H9 (cell line): Measurements from ENCODE around the gene MAD1L1. TPM values are rescaled to one million over a fixed set of nuclear protein-coding genes. Genes with fewer than 3 reads are reported as not detected.
A peak's percentile ranks its signal among the peaks of the same experiment; 100 is the strongest.

Experiments used
- DNase-seq: peaks from one replicate; pipeline ENCODE4 v3.0.0-alpha.2; 2017
- H2AFZ ChIP-seq: one replicate; pipeline ENCODE4 v1.6.1; 2013; ENCODE audit warnings: mild to moderate bottlenecking, low read length, control low read depth, moderate library complexity
- H2AK5ac ChIP-seq: 2 replicates; pipeline ENCODE4 v1.6.1; 2013; ENCODE audit warnings: low read length, control low read depth, mixed read lengths; ENCODE audit not compliant: insufficient read length
- H2BK120ac ChIP-seq: one replicate; pipeline ENCODE4 v1.6.1; 2013; ENCODE audit warnings: low read depth, mild to moderate bottlenecking, low read length, control low read depth, inconsistent platforms; ENCODE audit not compliant: poor library complexity, severe bottlenecking
- H2BK12ac ChIP-seq: 2 replicates; pipeline ENCODE4 v1.6.1; 2013; ENCODE audit warnings: low read length, control low read depth, mixed read lengths, low read depth; ENCODE audit not compliant: insufficient read length
- H2BK15ac ChIP-seq: 2 replicates; pipeline ENCODE4 v1.6.1; 2013; ENCODE audit warnings: low read depth, low read length, control low read depth
- H2BK20ac ChIP-seq: one replicate; pipeline ENCODE4 v1.6.1; 2013; ENCODE audit warnings: low read depth, mild to moderate bottlenecking, low read length, control low read depth, inconsistent platforms; ENCODE audit not compliant: poor library complexity, severe bottlenecking
- H2BK5ac ChIP-seq: 2 replicates; pipeline ENCODE4 v1.6.1; 2013; ENCODE audit warnings: low read length, control low read depth, mixed read lengths; ENCODE audit not compliant: insufficient read length
- H3K14ac ChIP-seq: 2 replicates; pipeline ENCODE4 v1.6.1; 2013; ENCODE audit warnings: low read length, control low read depth; ENCODE audit not compliant: insufficient read depth
- H3K18ac ChIP-seq: 2 replicates; pipeline ENCODE4 v1.6.1; 2013; ENCODE audit warnings: low read depth, mild to moderate bottlenecking, mixed read lengths, low read length, control low read depth; ENCODE audit not compliant: insufficient read length
- H3K23ac ChIP-seq: 2 replicates; pipeline ENCODE4 v1.6.1; 2013; ENCODE audit warnings: low read length, control low read depth, mixed read lengths, low read depth; ENCODE audit not compliant: insufficient read length
- H3K23me2 ChIP-seq: 2 replicates; pipeline ENCODE4 v1.6.1; 2013; ENCODE audit warnings: low read depth, mild to moderate bottlenecking, mixed read lengths, low read length, control low read depth; ENCODE audit not compliant: insufficient read length, poor library complexity, severe bottlenecking
- H3K27ac ChIP-seq: 2 replicates; pipeline ENCODE4 v1.5.1; 2013; ENCODE audit warnings: low read length, control low read depth, mixed read lengths, low read depth; ENCODE audit not compliant: insufficient read length
- H3K27me3 ChIP-seq: 2 replicates; pipeline ENCODE4 v1.6.1; 2013; ENCODE audit warnings: low read length, control low read depth, inconsistent platforms; ENCODE audit not compliant: insufficient read depth
- H3K4ac ChIP-seq: 2 replicates; pipeline ENCODE4 v1.6.1; 2013; ENCODE audit warnings: low read depth, mild to moderate bottlenecking, control low read depth, inconsistent platforms, low read length, moderate library complexity
- H3K4me1 ChIP-seq: 2 replicates; pipeline ENCODE4 v1.6.1; 2013; ENCODE audit warnings: low read length, control low read depth, inconsistent platforms; ENCODE audit not compliant: insufficient read depth
- H3K4me2 ChIP-seq: 2 replicates; pipeline ENCODE4 v1.6.1; 2013; ENCODE audit warnings: low read length, control low read depth, mixed read lengths; ENCODE audit not compliant: insufficient read length, insufficient read depth
- H3K56ac ChIP-seq: 2 replicates; pipeline ENCODE4 v1.6.1; 2013; ENCODE audit warnings: low read depth, mild to moderate bottlenecking, mixed read lengths, low read length, control low read depth; ENCODE audit not compliant: insufficient read length
- H3K79me1 ChIP-seq: 2 replicates; pipeline ENCODE4 v1.6.1; 2013; ENCODE audit warnings: low read depth, mild to moderate bottlenecking, moderate library complexity, low read length, control low read depth, inconsistent platforms; ENCODE audit not compliant: insufficient read depth, poor library complexity, severe bottlenecking
- H3K79me2 ChIP-seq: 2 replicates; pipeline ENCODE4 v1.6.1; 2013; ENCODE audit warnings: low read length, control low read depth, inconsistent platforms; ENCODE audit not compliant: insufficient read depth
- H3K9ac ChIP-seq: 2 replicates; pipeline ENCODE4 v1.6.1; 2013; ENCODE audit warnings: low read length, control low read depth, mixed read lengths; ENCODE audit not compliant: insufficient read length; ENCODE audit errors: extremely low read depth
- H3K9me3 ChIP-seq: one replicate; pipeline ENCODE4 v1.6.1; 2013; ENCODE audit warnings: low read depth, low read length, inconsistent platforms; ENCODE audit not compliant: control insufficient read depth
- H3T11ph ChIP-seq: one replicate; pipeline ENCODE4 v1.6.1; 2013; ENCODE audit warnings: mild to moderate bottlenecking, low read length, control low read depth, inconsistent platforms
- H4K20me1 ChIP-seq: one replicate; pipeline ENCODE4 v1.6.1; 2013; ENCODE audit not compliant: control insufficient read depth, insufficient read length, insufficient read depth
- H4K5ac ChIP-seq: 2 replicates; pipeline ENCODE4 v1.6.1; 2013; ENCODE audit warnings: low read depth, mild to moderate bottlenecking, mixed read lengths, low read length, control low read depth; ENCODE audit not compliant: insufficient read length
- H4K8ac ChIP-seq: replicated peaks from 2 replicates; pipeline ENCODE4 v1.6.1; 2013; ENCODE audit warnings: low read length, control low read depth, mixed read lengths, low read depth; ENCODE audit not compliant: insufficient read length
- H4K91ac ChIP-seq: 2 replicates; pipeline ENCODE4 v1.6.1; 2013; ENCODE audit warnings: low read depth, mild to moderate bottlenecking, moderate library complexity, mixed read lengths, low read length, control low read depth; ENCODE audit not compliant: insufficient read length
- H3K27ac Mint-ChIP-seq, 3 experiments: 2 replicates in 2 of 3; 3 replicates in 1 of 3; pipeline ENCODE4 v1.8.0; 2020 to 2021; ENCODE audit warnings: mixed read lengths in 3 of 3, mild to moderate bottlenecking in 1 of 3, moderate library complexity in 1 of 3
- H3K27me3 Mint-ChIP-seq: 2 replicates; pipeline ENCODE4 v1.8.0; 2021; ENCODE audit warnings: low read depth, mild to moderate bottlenecking, moderate library complexity, mixed read lengths
- H3K36me3 Mint-ChIP-seq, 3 experiments: 2 replicates in 2 of 3; 3 replicates in 1 of 3; pipeline ENCODE4 v1.8.0; 2020 to 2021; ENCODE audit warnings: low read depth in 3 of 3, mixed read lengths in 3 of 3; ENCODE audit not compliant: insufficient read depth in 1 of 3
- H3K4me1 Mint-ChIP-seq, 2 experiments: 2 replicates each; pipeline ENCODE4 v1.8.0; 2020; ENCODE audit warnings: mixed read lengths in 2 of 2
- H3K4me3 Mint-ChIP-seq, 2 experiments: 2 replicates in 1 of 2; 3 replicates in 1 of 2; pipeline ENCODE4 v1.8.0; 2020 to 2021; ENCODE audit warnings: mild to moderate bottlenecking in 2 of 2, mixed read lengths in 2 of 2, moderate library complexity in 1 of 2
- H3K9me3 Mint-ChIP-seq, 2 experiments: 2 replicates in 1 of 2; 3 replicates in 1 of 2; pipeline ENCODE4 v1.8.0; 2020; ENCODE audit warnings: mild to moderate bottlenecking in 2 of 2, mixed read lengths in 2 of 2, moderate library complexity in 1 of 2
- CTCF ChIP-seq: fragments of 200-600 bp; sonication (generic); conservative IDR thresholded peaks from 3 replicates; pipeline ENCODE4 v1.8.0; 2021; ENCODE audit warnings: antibody characterized with exemption, mild to moderate bottlenecking
- WGBS: extraction: QIAGEN DNeasy Blood & Tissue Kit; methylation state at CpG from one replicate; pipeline ENCODE4 v1.1.7; 2013; ENCODE audit warnings: missing lambda C conversion rate, low lambda C conversion rate, mixed read lengths; ENCODE audit not compliant: insufficient read length; ENCODE audit errors: extremely low coverage; 5-methylcytosine and 5-hydroxymethylcytosine counted together
- total RNA-seq: library from RNA; stranded (reverse); gene quantifications from 2 replicates; pipeline ENCODE4 v1.2.1, GENCODE V29; 2021

Gene MAD1L1
- total RNA-seq, 1 experiment from 2014 or later = 39.0 TPM

- H4K5ac ChIP-seq = no peak overlapping the region
- Mint-ChIP-seq H3K27ac (peak overlapping the region in 1 of 3 experiments; percentile 76; a peak in 1 of 7 replicates), H3K4me1 (no peaks in the 10 kb centered on the region), H3K4me3 (no peak overlapping the region), H3K36me3 (peaks cover 34 to 78% (median 76%) of the 10 kb centered on the region in 3 experiments; a peak in 6 of 7 replicates), H3K27me3 (no peaks in the 10 kb centered on the region), H3K9me3 (no peaks in the 10 kb centered on the region)
- H2BK15ac ChIP-seq = no peak overlapping the region
- H2AK5ac ChIP-seq = no peak overlapping the region
- H3K4me2 ChIP-seq = no peak overlapping the region
- TF ChIP-seq CTCF = no peak
- no peak overlapping the region for H4K8ac ChIP-seq
- H2AFZ ChIP-seq = no peak overlapping the region
- no peak overlapping the region for H3T11ph ChIP-seq
- H3K4ac ChIP-seq = no peak overlapping the region
- no peaks in the 10 kb centered on the region for H3K23me2 ChIP-seq
- H3K4me1 ChIP-seq = no peaks in the 10 kb centered on the region
- H4K91ac ChIP-seq = no peak overlapping the region
- no peaks in the 10 kb centered on the region for H3K27me3 ChIP-seq
- no peak overlapping the region for H3K18ac ChIP-seq
- H3K9me3 ChIP-seq = no peaks in the 10 kb centered on the region
- H2BK20ac ChIP-seq = no peak overlapping the region
- H3K14ac ChIP-seq = no peak overlapping the region
- WGBS = no CpG with 5 or more reads among the region's 13 CpGs
- H4K20me1 ChIP-seq = no peaks in the 10 kb centered on the region
- peaks cover 14% of the 10 kb centered on the region for H3K79me1 ChIP-seq
- no peak overlapping the region for H3K27ac ChIP-seq
- no peak for DNase-seq
- no peak overlapping the region for H3K9ac ChIP-seq
- no peak overlapping the region for H3K56ac ChIP-seq
- H3K23ac ChIP-seq = no peak overlapping the region
- peaks cover 3% of the 10 kb centered on the region; the same call in 1 of the 2 replicates for H3K79me2 ChIP-seq
- H2BK120ac ChIP-seq = no peak overlapping the region
- H2BK12ac ChIP-seq = no peak overlapping the region
- no peak overlapping the region for H2BK5ac ChIP-seq
These were observed 6.9 kb downstream of the MAD1L1 start for GRCh38 chr7:2225830-2226229.
